GM12875 (cell line): ENCODE data around the gene OAF.

Experiments
- H3K4me3 ChIP-seq: one replicate; pipeline ENCODE4 v1.5.1; 2011; ENCODE audit warnings: low read depth, low read length, control low read depth
- TF ChIP-seq, protein P1 (sequence below): IDR thresholded peaks from 2 replicates; pipeline ENCODE4 v1.5.1; 2011; ENCODE audit warnings: low read depth, mild to moderate bottlenecking, control low read depth, inconsistent platforms, low read length, moderate library complexity, borderline replicate concordance; ENCODE audit not compliant: insufficient read depth

Gene OAF

DNA sequence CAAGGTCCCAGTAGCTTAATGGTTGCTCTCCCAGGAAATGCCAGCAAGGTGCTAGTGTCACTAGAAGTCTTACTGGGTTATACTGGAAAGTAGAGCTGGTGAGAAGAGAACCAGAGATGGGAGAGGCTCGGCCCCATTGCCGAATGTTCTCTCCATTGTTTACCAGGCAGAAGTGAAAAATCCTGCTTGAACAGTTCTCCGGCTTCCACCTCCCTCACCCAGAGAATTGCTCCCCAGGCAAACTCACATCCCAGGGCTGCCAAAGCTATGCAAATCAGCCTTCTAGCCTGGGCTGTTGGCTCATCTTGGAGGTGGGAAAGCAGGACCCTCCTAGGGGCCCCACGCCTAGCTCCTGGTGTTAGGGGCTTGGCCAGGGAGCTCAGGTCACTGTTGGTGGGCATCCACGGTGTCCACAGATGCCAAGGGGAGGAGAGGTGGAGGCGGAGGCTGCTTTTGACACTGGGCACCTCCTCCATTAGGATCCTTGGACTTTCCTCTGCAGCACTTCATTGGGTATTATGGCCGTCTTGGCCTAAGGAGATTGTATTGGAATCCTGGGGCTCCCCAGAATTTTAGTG, 49.2 kb downstream of the OAF start:
- H3K4me3 ChIP-seq, result no peak overlapping the region
- TF ChIP-seq, protein P1, sequence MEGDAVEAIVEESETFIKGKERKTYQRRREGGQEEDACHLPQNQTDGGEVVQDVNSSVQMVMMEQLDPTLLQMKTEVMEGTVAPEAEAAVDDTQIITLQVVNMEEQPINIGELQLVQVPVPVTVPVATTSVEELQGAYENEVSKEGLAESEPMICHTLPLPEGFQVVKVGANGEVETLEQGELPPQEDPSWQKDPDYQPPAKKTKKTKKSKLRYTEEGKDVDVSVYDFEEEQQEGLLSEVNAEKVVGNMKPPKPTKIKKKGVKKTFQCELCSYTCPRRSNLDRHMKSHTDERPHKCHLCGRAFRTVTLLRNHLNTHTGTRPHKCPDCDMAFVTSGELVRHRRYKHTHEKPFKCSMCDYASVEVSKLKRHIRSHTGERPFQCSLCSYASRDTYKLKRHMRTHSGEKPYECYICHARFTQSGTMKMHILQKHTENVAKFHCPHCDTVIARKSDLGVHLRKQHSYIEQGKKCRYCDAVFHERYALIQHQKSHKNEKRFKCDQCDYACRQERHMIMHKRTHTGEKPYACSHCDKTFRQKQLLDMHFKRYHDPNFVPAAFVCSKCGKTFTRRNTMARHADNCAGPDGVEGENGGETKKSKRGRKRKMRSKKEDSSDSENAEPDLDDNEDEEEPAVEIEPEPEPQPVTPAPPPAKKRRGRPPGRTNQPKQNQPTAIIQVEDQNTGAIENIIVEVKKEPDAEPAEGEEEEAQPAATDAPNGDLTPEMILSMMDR, result no peak

- no peak overlapping the region for H3K4me3 ChIP-seq
- TF ChIP-seq, protein P1, result no peak
Observed at GRCh38 chr11:120260616-120261015, 49.8 kb downstream of the OAF start.

DNA sequence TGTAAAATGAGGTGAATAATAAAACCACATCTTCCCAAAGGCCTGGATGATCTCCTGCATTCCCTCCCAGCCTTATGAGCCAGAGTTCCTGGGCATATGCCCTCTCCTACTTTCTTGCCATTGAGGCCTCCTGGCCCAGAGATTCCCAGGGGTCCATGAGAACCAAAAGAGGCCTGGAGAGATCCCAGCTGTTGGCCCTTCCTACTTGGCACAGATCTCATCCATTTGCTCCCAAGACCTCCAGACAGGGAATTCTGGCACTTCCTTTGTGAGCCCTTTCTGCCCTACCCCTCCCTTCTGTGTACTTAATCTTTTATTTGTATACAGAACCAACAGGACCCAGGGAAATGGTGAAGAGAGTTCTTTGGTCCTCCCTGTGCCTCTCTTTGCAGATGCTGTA, 50.5 kb downstream of the OAF start:
- TF ChIP-seq, protein P1, result no peak
- H3K4me3 ChIP-seq, result no peak overlapping the region

GRCh38 chr11:120261931-120262330, 51.1 kb downstream of the OAF start:
- H3K4me3 ChIP-seq, result no peak overlapping the region
- TF ChIP-seq, protein P1, result no peak

- H3K4me3 ChIP-seq, result no peak overlapping the region
- TF ChIP-seq, protein P1, result no peak
Observed at GRCh38 chr11:120267319-120267718, 56.5 kb downstream of the OAF start.

- TF ChIP-seq, protein P1, result no peak
Observed at GRCh38 chr11:120268686-120269085, 57.9 kb downstream of the OAF start.

GRCh38 chr11:120270386-120270785, 59.6 kb downstream of the OAF start:
- TF ChIP-seq, protein P1, result no peak
- H3K4me3 ChIP-seq, result no peak overlapping the region

More at GRCh38 chr11:120268686-120269085, 57.9 kb downstream of the OAF start:
- no peak overlapping the region for H3K4me3 ChIP-seq
